ENCODE measurements around the gene AFAP1.

GRCh38 chr4:7747566-7747965 lies 192.1 kb downstream of the AFAP1 start:
- TF ChIP-seq CTCF (IDR thresholded peaks at IDR 0.05) (no peak), MLX (CRISPR knock-in tag; IDR thresholded peaks at IDR 0.05) (no peak), JUN (CRISPR knock-in tag; IDR thresholded peaks at IDR 0.05) (no peak), ZNF512 (CRISPR knock-in tag; IDR thresholded peaks at IDR 0.05; ENCODE audit: borderline replicate concordance) (no peak), USF2 (CRISPR knock-in tag; IDR thresholded peaks at IDR 0.05) (no peak), ELF4 (CRISPR knock-in tag; IDR thresholded peaks at IDR 0.05; ENCODE audit: low read depth) (no peak), KAT7 (CRISPR knock-in tag; IDR thresholded peaks at IDR 0.05; ENCODE audit: borderline replicate concordance) (no peak), ZNF121 (CRISPR knock-in tag; IDR thresholded peaks at IDR 0.05) (no peak)
